ENCODE results near the gene CENPA. TPM values are rescaled to one million over a fixed set of nuclear protein-coding genes. Genes with fewer than 3 reads are reported as not detected.

CENPA gene
- total RNA-seq, 1 experiment from 2014 or later: 45.8 TPM

DNA sequence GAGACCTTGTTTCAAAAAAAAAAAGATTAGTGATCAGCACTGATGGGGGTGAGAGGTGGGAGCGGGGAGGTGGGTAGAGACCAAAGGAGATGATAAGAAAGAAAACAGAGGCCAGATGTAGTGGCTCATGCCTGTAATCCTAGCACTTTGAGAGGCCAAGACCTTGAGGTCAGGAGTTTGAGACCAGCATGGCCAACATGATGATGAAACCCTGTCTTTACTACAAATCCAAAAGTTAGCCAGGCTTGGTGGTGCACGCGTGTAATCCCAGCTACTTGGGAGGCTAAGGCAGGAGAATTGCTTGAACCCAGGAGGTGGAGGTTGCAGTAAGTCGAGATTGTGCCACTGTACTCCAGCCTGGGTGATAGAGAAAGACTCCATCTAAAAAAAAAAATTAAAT lies 31.3 kb upstream of the CENPA start:
- Histone ChIP-seq H3K4me1 (ENCODE audit: control insufficient read depth in 1 of 2, insufficient read depth in 2 of 2, low read length in 2 of 2) (peaks cover 18 to 40% of the 10 kb centered on the region in 2 experiments), H2AFZ (ENCODE audit: low read depth, low read length, poor library complexity, severe bottlenecking) (no peak overlapping the region), H3K79me2 (ENCODE audit: insufficient read depth, low read length) (no peaks in the 10 kb centered on the region), H3K27ac (ENCODE audit: low read depth, low read length) (no peak overlapping the region), H3K9me2 (ENCODE audit: insufficient read depth) (no peaks in the 10 kb centered on the region), H3K4me3 (replicated peaks in 1 of 2; ENCODE audit: low read depth in 1 of 2, low read length in 2 of 2) (no peak overlapping the region), H3K9me3 (ENCODE audit: control insufficient read depth in 1 of 2, insufficient read depth in 1 of 2, low read depth in 1 of 2, low read length in 2 of 2) (no peaks in the 10 kb centered on the region), H3K4me2 (ENCODE audit: low read length) (no peak overlapping the region), H3K36me3 (ENCODE audit: control insufficient read depth in 1 of 2, insufficient read depth in 2 of 2, low read length in 2 of 2) (no peaks in the 10 kb centered on the region), H4K20me1 (ENCODE audit: insufficient read depth) (no peaks in the 10 kb centered on the region), H3K27me3 (ENCODE audit: insufficient read depth, low read length) (no peaks in the 10 kb centered on the region), H3K9ac (ENCODE audit: low read length) (no peak overlapping the region)
- BruUV-seq (replicated peaks): no TSS peak
- RAD21 ChIA-PET (ENCODE audit: low non-redundant PET in 1 of 2, low total read pairs in 2 of 2, uncharacterized antibody in 2 of 2, unreplicated experiment in 2 of 2): no interaction called here
- ATAC-seq: no peak
- POLR2A ChIA-PET: interaction anchor here (0.9 to 3.1 kb wide), 2 partner anchors 9 to 14 kb away, joined by 3 to 8 read pairs; partner anchors contain the start of gene SLC35F6
- intact Hi-C loops (cut with micrococcal nuclease): no loop called here
- no peak for DNase-seq (ENCODE audit: low read depth, low spot score)
- no peak for TF ChIP-seq CEBPB (IDR thresholded peaks at IDR 0.05; ENCODE audit: low read depth)
- TF ChIP-seq, protein P1, sequence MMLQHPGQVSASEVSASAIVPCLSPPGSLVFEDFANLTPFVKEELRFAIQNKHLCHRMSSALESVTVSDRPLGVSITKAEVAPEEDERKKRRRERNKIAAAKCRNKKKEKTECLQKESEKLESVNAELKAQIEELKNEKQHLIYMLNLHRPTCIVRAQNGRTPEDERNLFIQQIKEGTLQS (IDR thresholded peaks at IDR 0.05): no peak
- TF ChIP-seq, protein P2, sequence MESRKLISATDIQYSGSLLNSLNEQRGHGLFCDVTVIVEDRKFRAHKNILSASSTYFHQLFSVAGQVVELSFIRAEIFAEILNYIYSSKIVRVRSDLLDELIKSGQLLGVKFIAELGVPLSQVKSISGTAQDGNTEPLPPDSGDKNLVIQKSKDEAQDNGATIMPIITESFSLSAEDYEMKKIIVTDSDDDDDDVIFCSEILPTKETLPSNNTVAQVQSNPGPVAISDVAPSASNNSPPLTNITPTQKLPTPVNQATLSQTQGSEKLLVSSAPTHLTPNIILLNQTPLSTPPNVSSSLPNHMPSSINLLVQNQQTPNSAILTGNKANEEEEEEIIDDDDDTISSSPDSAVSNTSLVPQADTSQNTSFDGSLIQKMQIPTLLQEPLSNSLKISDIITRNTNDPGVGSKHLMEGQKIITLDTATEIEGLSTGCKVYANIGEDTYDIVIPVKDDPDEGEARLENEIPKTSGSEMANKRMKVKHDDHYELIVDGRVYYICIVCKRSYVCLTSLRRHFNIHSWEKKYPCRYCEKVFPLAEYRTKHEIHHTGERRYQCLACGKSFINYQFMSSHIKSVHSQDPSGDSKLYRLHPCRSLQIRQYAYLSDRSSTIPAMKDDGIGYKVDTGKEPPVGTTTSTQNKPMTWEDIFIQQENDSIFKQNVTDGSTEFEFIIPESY (IDR thresholded peaks at IDR 0.05; ENCODE audit: extremely low read depth, insufficient replicate concordance, low read length): no peak
- TF ChIP-seq FOSL1 (IDR thresholded peaks at IDR 0.05; ENCODE audit: low read depth): no peak
- TF ChIP-seq CBX3 (IDR thresholded peaks at IDR 0.05; ENCODE audit: low read depth): no peak
- no peak for TF ChIP-seq EZH2 (IDR thresholded peaks at IDR 0.05)
- TF ChIP-seq, protein P3, sequence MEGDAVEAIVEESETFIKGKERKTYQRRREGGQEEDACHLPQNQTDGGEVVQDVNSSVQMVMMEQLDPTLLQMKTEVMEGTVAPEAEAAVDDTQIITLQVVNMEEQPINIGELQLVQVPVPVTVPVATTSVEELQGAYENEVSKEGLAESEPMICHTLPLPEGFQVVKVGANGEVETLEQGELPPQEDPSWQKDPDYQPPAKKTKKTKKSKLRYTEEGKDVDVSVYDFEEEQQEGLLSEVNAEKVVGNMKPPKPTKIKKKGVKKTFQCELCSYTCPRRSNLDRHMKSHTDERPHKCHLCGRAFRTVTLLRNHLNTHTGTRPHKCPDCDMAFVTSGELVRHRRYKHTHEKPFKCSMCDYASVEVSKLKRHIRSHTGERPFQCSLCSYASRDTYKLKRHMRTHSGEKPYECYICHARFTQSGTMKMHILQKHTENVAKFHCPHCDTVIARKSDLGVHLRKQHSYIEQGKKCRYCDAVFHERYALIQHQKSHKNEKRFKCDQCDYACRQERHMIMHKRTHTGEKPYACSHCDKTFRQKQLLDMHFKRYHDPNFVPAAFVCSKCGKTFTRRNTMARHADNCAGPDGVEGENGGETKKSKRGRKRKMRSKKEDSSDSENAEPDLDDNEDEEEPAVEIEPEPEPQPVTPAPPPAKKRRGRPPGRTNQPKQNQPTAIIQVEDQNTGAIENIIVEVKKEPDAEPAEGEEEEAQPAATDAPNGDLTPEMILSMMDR (IDR thresholded peaks at IDR 0.05 in 2 of 3, conservative IDR thresholded peaks at IDR 0.05 in 1 of 3; ENCODE audit: borderline replicate concordance in 1 of 3, insufficient read depth in 1 of 3, low read depth in 2 of 3, low read length in 2 of 3): no peak
- TF ChIP-seq RAD21 (IDR thresholded peaks at IDR 0.05; ENCODE audit: low read depth): no peak
- no peak for TF ChIP-seq POLR2AphosphoS5 (IDR thresholded peaks at IDR 0.05; ENCODE audit: low read depth, low read length)
- TF ChIP-seq SRF (IDR thresholded peaks at IDR 0.05; ENCODE audit: low read depth): no peak
- TF ChIP-seq ELF1 (IDR thresholded peaks at IDR 0.05; ENCODE audit: borderline replicate concordance, low read depth): no peak
- CTCF ChIA-PET: interaction anchor here (1.0 to 1.9 kb wide), 2 partner anchors 8 to 17 kb away, joined by 3 to 5 read pairs; no protein-coding TSS in a partner anchor

Data from HCT116 (cell line).